ENCODE results near the gene PLEKHG4B. TPM values are rescaled to one million over a fixed set of nuclear protein-coding genes. Genes with fewer than 3 reads are reported as not detected.

PLEKHG4B gene
- total RNA-seq, 2 experiments from 2014 or later, result not detected

DNA sequence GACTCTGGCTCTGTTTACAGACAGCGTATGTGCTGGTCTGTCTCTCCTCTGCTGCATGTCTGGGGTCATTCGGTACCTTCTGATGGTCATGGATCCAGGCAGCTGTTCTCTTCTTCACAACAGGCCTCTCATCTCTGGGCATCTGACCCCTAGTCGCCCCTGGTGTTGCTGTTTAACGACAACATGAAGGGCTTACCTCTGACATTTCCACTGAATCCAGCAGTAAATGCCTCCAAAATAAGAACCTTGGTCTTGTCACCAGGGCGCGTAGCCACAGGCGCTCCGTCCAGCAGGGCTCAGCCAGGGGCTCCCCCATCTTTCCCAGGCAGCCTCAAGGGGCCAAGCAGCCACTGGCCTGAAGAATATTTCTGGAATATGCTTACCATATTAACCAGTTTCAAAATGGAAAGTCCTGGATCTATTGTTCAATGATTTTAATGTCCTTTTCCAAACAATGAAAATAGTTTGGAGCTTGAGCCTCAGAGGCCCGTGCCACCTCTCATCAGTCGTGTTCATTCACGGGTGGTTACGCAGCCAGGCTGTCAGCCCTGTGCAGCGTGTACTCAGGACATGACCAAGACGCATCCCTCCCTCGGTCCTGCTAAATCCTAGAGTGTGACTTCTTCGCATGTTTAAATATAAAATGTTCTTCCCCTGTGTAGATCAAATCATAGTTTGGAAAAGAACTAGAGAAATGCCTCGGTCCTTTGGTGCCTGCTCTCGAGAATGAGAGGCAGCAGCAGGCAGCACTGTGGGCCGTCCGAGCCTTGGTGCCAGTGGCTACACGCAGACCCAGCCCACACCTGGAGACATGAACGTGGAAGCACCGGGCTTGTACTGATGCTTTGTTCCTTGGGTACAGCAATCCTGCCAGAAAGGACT lies 69.2 kb downstream of the PLEKHG4B start:
- Mint-ChIP-seq H3K4me3 (no peak overlapping the region), H3K4me1 (ENCODE audit: low read depth) (no peaks in the 10 kb centered on the region), H3K27ac (no peak overlapping the region), H3K9me3 (no peaks in the 10 kb centered on the region), H3K36me3 (ENCODE audit: low read depth) (no peaks in the 10 kb centered on the region), H3K27me3 (peaks cover 6% of the 10 kb centered on the region)
- DNase-seq (no peak), ATAC-seq (no peak)
- intact Hi-C loops (cut with micrococcal nuclease), result no loop called here
- TF ChIP-seq, protein P1, sequence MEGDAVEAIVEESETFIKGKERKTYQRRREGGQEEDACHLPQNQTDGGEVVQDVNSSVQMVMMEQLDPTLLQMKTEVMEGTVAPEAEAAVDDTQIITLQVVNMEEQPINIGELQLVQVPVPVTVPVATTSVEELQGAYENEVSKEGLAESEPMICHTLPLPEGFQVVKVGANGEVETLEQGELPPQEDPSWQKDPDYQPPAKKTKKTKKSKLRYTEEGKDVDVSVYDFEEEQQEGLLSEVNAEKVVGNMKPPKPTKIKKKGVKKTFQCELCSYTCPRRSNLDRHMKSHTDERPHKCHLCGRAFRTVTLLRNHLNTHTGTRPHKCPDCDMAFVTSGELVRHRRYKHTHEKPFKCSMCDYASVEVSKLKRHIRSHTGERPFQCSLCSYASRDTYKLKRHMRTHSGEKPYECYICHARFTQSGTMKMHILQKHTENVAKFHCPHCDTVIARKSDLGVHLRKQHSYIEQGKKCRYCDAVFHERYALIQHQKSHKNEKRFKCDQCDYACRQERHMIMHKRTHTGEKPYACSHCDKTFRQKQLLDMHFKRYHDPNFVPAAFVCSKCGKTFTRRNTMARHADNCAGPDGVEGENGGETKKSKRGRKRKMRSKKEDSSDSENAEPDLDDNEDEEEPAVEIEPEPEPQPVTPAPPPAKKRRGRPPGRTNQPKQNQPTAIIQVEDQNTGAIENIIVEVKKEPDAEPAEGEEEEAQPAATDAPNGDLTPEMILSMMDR (IDR thresholded peaks at IDR 0.05), result no peak
- ChIA-PET CTCF (no interaction called here), POLR2A (no interaction called here)

DNA sequence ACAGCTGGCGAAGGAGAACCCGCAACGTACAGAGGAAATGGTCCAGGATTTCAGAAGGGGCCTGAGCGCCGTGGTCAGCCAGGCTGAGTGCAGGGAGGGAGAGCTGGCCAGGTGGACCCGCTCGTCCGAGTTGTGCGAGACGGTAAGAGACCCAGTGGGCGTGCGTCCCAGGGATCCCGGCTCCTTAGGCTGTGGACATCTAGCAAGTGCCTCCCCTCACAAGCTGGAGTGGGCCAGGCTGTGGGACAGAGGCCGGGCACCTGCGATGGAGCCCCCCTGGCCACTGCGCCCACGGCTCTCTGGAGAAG lies 69.8 kb downstream of the PLEKHG4B start:
- TF ChIP-seq, protein P1 (IDR thresholded peaks at IDR 0.05), result no peak
- Mint-ChIP-seq H3K9me3 (no peaks in the 10 kb centered on the region), H3K36me3 (ENCODE audit: low read depth) (no peaks in the 10 kb centered on the region), H3K4me1 (ENCODE audit: low read depth) (no peaks in the 10 kb centered on the region), H3K27me3 (peaks cover 6% of the 10 kb centered on the region), H3K27ac (no peak overlapping the region), H3K4me3 (no peak overlapping the region)
- POLR2A ChIA-PET, result no interaction called here
- DNase-seq (no peak), ATAC-seq (no peak)
- CTCF ChIA-PET, result no interaction called here
- intact Hi-C loops (cut with micrococcal nuclease), result no loop called here

DNA sequence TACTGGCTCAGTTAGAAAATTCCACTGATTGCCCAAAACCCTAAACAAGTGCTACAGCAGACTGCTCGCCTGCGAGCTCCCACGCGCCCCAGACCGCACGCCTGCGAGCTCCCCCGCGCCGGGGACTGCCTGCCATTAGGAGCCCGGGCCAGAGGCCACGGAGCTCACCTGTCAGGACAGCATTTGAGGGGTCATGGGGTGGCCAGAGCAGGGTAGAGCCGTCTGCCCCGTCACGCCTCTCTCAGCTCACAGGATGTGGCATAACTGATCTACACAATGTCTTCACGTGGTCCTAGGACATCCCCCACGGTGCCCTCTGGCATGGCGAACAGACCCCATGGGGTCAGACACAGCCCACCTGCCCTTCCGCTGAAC lies 70.2 kb downstream of the PLEKHG4B start:
- ChIA-PET CTCF (no interaction called here), POLR2A (no interaction called here)
- TF ChIP-seq, protein P1 (IDR thresholded peaks at IDR 0.05), result no peak
- ATAC-seq (no peak), DNase-seq (no peak)
- Mint-ChIP-seq H3K9me3 (no peaks in the 10 kb centered on the region), H3K4me3 (no peak overlapping the region), H3K4me1 (ENCODE audit: low read depth) (no peaks in the 10 kb centered on the region), H3K27ac (no peak overlapping the region), H3K36me3 (ENCODE audit: low read depth) (no peaks in the 10 kb centered on the region), H3K27me3 (peaks cover 6% of the 10 kb centered on the region)
- intact Hi-C loops (cut with micrococcal nuclease), result no loop called here

DNA sequence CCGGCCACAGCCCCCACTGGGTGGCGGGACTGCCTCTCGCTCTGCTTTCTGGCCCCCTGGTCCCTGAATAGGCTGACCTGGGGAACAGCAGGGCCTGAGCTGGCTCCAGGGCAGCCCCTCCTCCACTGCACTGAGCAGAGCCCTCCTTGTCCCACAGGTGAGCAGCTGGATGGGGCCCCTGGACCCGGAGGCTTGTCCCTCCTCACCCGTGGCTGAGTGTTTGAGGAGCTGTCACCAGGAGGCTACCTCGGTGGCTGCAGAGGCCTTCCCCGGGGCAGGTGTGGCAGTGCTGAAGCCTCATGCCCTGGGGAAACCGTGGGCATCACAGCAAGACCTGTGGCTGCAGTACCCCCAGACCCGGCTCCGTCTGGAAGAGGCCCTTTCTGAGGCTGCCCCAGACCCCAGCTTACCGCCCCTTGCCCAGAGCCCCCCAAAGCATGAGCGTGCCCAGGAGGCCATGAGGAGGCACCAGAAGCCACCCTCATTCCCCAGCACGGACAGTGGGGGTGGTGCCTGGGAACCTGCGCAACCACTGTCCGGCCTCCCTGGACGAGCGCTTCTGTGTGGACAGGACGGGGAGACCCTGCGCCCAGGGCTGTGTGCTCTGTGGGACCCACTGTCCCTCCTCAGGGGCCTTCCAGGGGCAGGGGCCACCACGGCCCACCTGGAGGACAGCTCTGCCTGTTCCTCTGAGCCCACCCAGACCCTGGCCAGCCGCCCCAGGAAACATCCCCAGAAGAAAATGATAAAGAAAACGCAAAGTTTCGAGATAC lies 70.8 kb downstream of the PLEKHG4B start:
- CTCF ChIA-PET, result no interaction called here
- H3K4me1 Mint-ChIP-seq (ENCODE audit: low read depth), result no peaks in the 10 kb centered on the region

DNA sequence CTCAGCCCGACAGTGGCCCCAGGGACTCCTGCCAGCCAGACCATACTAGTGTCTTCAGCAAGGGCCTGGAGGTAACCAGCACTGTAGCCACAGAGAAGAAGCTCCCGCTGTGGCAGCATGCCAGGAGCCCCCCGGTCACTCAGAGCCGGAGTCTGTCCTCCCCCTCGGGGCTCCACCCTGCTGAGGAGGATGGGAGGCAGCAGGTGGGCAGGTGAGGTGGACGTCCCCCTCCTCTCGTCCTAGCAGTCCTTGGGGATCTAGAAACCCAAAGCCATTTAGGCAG lies 71.3 kb downstream of the PLEKHG4B start:
- H3K36me3 Mint-ChIP-seq (ENCODE audit: low read depth), result no peaks in the 10 kb centered on the region
- H3K27me3 Mint-ChIP-seq, result peaks cover 6% of the 10 kb centered on the region
- no peak overlapping the region for H3K27ac Mint-ChIP-seq
- no peak overlapping the region for H3K4me3 Mint-ChIP-seq
- no peaks in the 10 kb centered on the region for H3K4me1 Mint-ChIP-seq (ENCODE audit: low read depth)
- ChIA-PET CTCF (no interaction called here), POLR2A (no interaction called here)
- DNase-seq, result no peak
- intact Hi-C loops (cut with micrococcal nuclease), result no loop called here
- no peak for ATAC-seq
- TF ChIP-seq, protein P1 (IDR thresholded peaks at IDR 0.05), result no peak
- H3K9me3 Mint-ChIP-seq, result no peaks in the 10 kb centered on the region

More for the DNA sequence above, 70.8 kb downstream of the PLEKHG4B start:
- ATAC-seq, result no peak
- Mint-ChIP-seq H3K36me3 (ENCODE audit: low read depth) (no peaks in the 10 kb centered on the region), H3K4me3 (no peak overlapping the region), H3K9me3 (no peaks in the 10 kb centered on the region), H3K27ac (no peak overlapping the region), H3K27me3 (peaks cover 6% of the 10 kb centered on the region)
- no peak for DNase-seq
- POLR2A ChIA-PET, result no interaction called here
- TF ChIP-seq, protein P1 (IDR thresholded peaks at IDR 0.05), result no peak
- intact Hi-C loops (cut with micrococcal nuclease), result no loop called here

Measured in activated CD8-positive, alpha-beta T cell treated with anti-CD3 and anti-CD28 coated beads for 36 hours (primary cell).